GM18870 (cell line): ENCODE measurements around the gene RASGRP2.

Experiments
- ATAC-seq: cut with Tn5 transposase; IDR thresholded peaks from one replicate; pipeline ENCODE4 v1.9.1; 2021; ENCODE audit warnings: moderate library complexity; ENCODE audit not compliant: unreplicated experiment

RASGRP2 gene

DNA sequence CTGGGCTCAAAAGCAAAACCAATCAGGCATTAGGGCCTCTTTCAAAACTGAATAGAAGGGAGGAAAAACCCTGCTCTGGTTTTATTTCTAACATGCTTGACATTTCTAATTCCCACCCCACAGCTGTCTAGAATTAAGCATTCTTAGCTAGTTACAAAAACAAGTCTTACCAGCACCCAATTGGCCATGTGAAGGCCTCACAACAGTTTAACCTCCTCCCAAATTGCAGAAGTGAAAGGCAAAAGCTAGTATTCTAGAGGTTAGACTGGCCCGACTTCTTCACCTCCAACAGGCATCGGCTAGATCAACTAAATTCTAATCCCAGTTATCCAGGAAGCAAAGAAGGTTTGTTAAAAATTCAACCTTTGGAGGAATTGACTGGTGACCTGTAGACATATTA, 27.9 kb upstream of the RASGRP2 start:
- no peak for ATAC-seq

- no peak for ATAC-seq
These were observed 26.2 kb upstream of the RASGRP2 start for GRCh38 chr11:64770120-64770519.

DNA sequence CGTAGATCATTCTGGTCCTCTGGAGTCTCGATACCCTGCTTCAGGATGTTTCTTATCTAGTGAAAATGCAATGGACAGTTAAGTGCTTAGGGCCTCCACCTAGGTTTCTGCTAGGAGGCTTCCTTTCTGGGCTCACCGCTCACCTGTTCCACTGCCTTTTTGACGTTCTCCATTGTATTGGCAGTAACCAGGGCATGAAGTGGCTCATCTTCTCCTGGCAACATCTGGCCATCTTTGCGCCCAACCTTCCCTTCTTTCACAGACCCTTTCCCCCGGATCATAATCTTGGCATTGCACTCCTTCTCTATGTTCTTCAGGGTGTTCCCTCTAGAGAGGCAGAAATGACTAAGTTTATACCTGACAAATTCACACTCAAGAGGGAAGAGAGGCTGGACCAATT, 25.3 kb upstream of the RASGRP2 start:
- ATAC-seq, result no peak

GRCh38 chr11:64768300-64768694, 24.4 kb upstream of the RASGRP2 start:
- ATAC-seq, result no peak

GRCh38 chr11:64767344-64768299, 23.7 kb upstream of the RASGRP2 start:
- no peak for ATAC-seq

DNA sequence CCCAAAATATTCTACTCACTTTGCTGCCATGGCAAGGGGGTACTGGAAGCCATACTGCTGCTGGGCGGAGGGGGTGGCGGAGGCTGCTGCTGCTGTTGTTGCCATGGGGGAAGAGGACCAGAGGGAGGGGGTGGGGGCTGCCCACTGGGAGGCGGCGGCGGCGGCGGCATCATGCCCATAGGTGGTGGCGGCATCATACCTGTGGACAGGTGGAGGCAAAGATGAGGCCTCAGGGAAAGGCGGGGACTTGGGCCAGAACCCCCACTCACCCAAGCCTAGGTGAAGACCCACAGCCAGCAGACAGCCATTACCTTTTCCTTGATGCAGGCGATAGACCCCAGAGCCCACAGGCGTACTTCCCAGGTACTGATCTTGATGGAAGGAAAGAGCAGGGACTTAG, 22.9 kb upstream of the RASGRP2 start:
- no peak for ATAC-seq

DNA sequence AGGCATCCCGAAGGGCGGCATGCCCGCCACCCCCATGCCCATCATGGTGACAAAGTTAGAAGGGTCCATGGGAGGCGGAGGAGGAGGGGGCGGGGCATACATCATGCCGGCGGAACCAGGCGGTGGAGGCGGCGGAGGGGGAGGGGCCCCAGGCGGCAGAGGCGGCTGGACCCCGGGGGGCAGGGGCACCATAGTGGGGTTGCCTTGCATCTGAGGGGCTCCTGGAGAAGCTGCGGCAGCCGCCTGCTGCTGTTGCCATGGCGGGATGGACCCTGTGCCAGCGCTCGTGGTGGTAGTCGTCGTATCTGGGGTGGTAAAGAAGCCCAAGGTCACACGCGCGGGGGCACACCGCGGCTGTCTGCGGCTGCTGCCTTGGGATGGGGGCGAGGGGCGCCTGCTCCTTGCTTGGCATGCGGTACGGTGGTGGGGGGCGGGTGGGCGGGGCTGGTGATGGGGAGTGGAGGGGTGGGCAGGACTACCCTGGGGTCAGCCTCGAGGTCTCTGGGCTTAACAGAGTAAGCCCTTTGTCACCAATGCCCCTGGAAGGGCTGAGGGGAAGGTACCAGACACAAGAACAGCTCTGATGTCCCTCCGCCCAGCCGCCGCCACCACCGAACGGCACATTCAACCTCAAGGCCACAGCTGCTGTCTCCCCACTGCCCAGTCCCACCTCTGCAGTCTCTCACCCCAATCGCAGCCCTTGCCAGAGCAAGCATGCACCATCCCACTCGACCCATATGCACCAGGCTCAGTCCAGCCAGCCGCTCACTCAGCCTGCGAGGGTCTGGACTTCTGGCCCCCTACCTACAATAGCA, 22.1 kb upstream of the RASGRP2 start:
- ATAC-seq, result no peak

DNA sequence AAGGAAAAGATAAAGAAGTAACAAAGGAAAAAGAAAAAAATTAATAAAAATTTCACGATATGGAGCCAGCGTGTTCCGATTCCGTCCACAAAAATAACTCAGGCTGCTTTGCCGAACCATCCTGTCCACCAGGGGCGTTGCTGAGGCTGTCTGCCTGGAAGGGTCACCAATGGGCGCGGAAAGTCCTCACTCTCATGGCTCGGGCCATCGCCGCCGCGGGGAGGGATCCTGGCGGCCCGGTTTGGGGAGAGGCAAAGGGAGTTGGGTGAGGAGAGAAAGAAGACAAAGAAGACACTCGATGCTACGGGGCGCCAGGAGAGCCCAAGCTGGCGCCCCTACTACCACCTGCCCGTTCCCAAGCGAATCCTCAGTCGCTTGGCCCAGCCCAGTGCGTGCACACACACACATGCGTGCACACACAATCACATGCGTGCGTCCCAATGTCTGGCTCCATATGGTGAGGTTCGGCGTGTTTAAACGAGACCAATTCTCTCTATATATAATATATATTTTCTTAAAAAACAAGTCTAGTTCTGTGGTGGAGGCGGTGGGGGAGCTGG, 21.4 kb upstream of the RASGRP2 start:
- ATAC-seq, result no peak

- ATAC-seq, result no peak
These were observed 20.8 kb upstream of the RASGRP2 start for GRCh38 chr11:64764753-64765152.

DNA sequence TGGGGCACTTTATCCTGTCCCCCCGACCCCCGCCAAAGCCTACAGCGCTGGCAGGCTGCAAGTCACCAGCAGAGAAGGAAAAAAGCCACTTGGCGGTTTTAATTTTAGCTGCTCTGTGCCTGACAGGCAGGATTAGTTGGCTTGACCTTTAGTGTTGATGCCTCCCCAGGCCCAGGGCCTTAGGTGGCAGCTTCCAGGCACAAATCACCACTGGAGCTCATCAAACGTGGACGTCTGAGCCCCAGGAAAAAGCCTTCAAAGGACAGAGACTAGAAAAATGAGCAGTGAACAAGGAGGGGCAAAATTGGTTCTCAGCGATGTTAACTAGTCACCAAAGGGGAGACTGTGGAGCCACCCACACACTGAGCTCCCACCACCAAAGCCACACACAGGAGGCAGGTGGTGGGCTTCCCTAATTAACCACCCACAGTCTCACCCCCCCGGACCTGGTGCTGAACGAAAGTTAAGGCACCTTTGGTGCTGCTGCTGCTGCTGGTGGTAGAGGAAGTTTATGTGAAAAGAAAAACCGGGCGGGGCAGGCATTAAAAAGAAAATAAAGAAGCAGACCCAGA, 20.2 kb upstream of the RASGRP2 start:
- no peak for ATAC-seq

GRCh38 chr11:64763526-64764039, 19.6 kb upstream of the RASGRP2 start:
- ATAC-seq, result no peak

DNA sequence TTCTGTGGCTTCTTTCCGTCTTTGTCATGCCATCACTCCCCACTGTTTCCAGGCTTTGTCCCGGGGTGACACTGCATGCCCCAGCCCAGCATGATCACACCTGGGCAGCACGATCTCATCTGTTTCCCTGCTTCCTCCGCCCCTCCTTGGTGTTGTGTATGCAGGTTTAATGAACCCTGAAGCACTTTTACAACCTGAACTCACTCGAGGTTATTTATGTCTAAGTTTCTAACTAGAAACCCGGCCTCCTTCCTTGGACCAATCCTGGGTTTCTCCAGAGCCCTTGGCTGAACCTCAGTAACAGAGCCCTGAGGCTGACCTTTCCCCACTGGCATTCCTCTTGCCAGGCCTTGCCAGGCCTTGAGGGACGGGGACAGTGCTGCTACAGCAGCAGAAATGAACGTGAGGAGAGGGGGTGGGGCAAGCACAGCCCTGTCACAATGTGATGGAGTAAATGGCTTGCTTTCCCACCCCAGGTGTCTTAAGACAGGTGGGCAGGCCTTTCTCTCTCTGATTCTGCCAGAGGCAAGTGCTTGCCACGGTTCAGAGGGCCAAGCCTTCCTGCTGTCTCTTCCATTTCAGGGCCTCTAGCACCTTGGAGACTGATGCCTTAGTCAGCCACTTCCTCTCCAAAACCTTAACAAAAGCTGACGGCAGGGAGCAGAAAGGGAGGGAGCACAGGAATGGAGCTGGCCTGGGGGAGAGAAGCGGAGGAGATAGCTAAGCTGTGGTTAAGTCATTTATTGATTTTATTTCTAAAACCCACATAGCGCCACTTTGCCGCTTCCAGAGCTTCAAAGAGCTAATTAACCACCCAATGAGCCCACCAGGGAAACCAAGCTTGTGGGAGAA, 19.0 kb upstream of the RASGRP2 start:
- ATAC-seq, result no peak

GRCh38 chr11:64762277-64762673, 18.3 kb upstream of the RASGRP2 start:
- ATAC-seq, result no peak

- no peak for ATAC-seq
These were observed 16.9 kb upstream of the RASGRP2 start for GRCh38 chr11:64760759-64761420.

- no peak for ATAC-seq
These were observed 16.1 kb upstream of the RASGRP2 start, which contains the start of gene PYGM for GRCh38 chr11:64759722-64760719. PYGM (minus strand) TSS chr11:64759974; CDS start chr11:64759898, 76 bp downstream.

DNA sequence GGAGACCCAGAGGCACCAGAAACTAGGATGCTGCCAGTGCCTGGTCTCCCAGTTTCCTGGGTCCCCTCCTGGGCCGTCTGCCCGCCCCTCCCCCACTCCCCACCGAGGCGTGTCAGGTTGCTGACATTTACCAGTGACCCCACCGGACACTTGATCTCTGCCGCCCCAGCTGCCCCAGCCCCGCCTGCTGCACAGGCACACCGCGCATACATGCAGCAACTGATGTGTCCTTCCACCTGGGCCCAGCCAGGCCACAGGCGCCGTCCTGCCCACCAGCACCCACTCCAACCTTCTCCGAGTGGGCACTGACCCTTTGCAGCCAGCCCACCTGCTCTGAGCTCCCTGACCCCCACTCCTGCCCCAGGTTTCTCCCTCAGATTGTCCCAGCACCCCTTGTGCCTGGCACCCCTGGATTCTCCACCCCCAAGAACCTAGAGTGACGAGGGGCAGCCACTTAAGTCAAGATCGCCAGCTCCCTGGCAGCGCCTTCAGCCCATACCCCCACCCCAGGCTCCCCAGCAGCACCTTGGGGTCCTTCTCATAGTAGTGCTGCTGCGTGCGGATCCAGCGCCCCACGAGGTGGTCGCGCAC, 15.3 kb upstream of the RASGRP2 start:
- no peak for ATAC-seq

- ATAC-seq, result no peak
These were observed 14.6 kb upstream of the RASGRP2 start for GRCh38 chr11:64758330-64759079.
